Ectodermal cell (in vitro differentiated cells): Measurements from ENCODE around the gene ZNF248. TPM values are rescaled to one million over a fixed set of nuclear protein-coding genes. Genes with fewer than 3 reads are reported as not detected.
A peak's percentile ranks its signal among the peaks of the same experiment; 100 is the strongest.

Experiments used
- H3K27ac ChIP-seq: 2 replicates; pipeline ENCODE4 v1.7.0; 2013; ENCODE audit warnings: mild to moderate bottlenecking, low read depth, low read length; ENCODE audit not compliant: insufficient read depth, poor library complexity, severe bottlenecking
- H3K27me3 ChIP-seq: 2 replicates; pipeline ENCODE4 v1.7.0; 2013; ENCODE audit warnings: mild to moderate bottlenecking, low read length; ENCODE audit not compliant: insufficient read depth, control insufficient read depth, poor library complexity, severe bottlenecking
- H3K36me3 ChIP-seq: one replicate; pipeline ENCODE4 v1.7.0; 2013; ENCODE audit warnings: low read length; ENCODE audit not compliant: control insufficient read depth, insufficient read depth
- H3K4me1 ChIP-seq: one replicate; pipeline ENCODE4 v1.7.0; 2013; ENCODE audit warnings: low read length; ENCODE audit not compliant: control insufficient read depth, insufficient read depth
- H3K4me3 ChIP-seq: 2 replicates; pipeline ENCODE4 v1.7.0; 2013; ENCODE audit warnings: low read depth, low read length, control low read depth; ENCODE audit not compliant: insufficient read depth
- H3K9me3 ChIP-seq: 2 replicates; pipeline ENCODE4 v1.7.0; 2013; ENCODE audit warnings: mild to moderate bottlenecking, low read length, moderate library complexity; ENCODE audit not compliant: control insufficient read depth
- WGBS, 2 experiments: methylation state at CpG; one replicate each; pipeline ENCODE4 v1.1.7; 2013; ENCODE audit warnings: missing lambda C conversion rate in 2 of 2; 5-methylcytosine and 5-hydroxymethylcytosine counted together
- polyA plus RNA-seq, 4 experiments: library from polyadenylated mRNA; stranded (reverse); fragments of 50-300 nt; gene quantifications; one replicate each; pipeline ENCODE4 v1.2.3, GENCODE V29; 2013

ZNF248 gene
- 20.7 TPM for polyA plus RNA-seq (2013, experiment 1 of 4)
- polyA plus RNA-seq (2013, experiment 2 of 4), result 19.8 TPM
- 19.3 TPM for polyA plus RNA-seq (2013, experiment 3 of 4)
- polyA plus RNA-seq (2013, experiment 4 of 4), result 21.4 TPM

GRCh38 chr10:37857287-37858211 lies at the start of gene ZNF248:
TSS of gene ZNF248 (minus strand) at chr10:37857610. CDS start at chr10:37856310, 1,300 bp downstream.
- H3K27ac ChIP-seq, result peak within 1 kb of the TSS; percentile 98
- H3K9me3 ChIP-seq, result no peaks in the 10 kb centered on the region
- WGBS, 2 experiments, result 5 to 8% methylated on average over 81 of the region's 81 CpGs
- H3K4me3 ChIP-seq, result peak within 1 kb of the TSS; percentile 80
- H3K4me1 ChIP-seq, result peaks cover 8% of the 10 kb centered on the region
- no peaks in the 10 kb centered on the region for H3K27me3 ChIP-seq
- H3K36me3 ChIP-seq, result no peaks in the 10 kb centered on the region

GRCh38 chr10:37906382-37906781 lies 49.0 kb upstream of the ZNF248 start:
- 41 to 56% methylated on average over 2 of the region's 2 CpGs for WGBS, 2 experiments
- H3K27ac ChIP-seq, result no peak overlapping the region

GRCh38 chr10:37896436-37896835 lies 39.0 kb upstream of the ZNF248 start:
- Histone ChIP-seq H3K9me3 (no peaks in the 10 kb centered on the region), H3K36me3 (no peaks in the 10 kb centered on the region), H3K4me3 (no peak overlapping the region), H3K27ac (no peak overlapping the region), H3K4me1 (no peaks in the 10 kb centered on the region), H3K27me3 (no peaks in the 10 kb centered on the region)

More at GRCh38 chr10:37906382-37906781, 49.0 kb upstream of the ZNF248 start:
- H3K4me3 ChIP-seq, result no peak overlapping the region
- no peaks in the 10 kb centered on the region for H3K36me3 ChIP-seq
- no peaks in the 10 kb centered on the region for H3K27me3 ChIP-seq
- H3K4me1 ChIP-seq, result no peaks in the 10 kb centered on the region
- H3K9me3 ChIP-seq, result peaks cover 4% of the 10 kb centered on the region

GRCh38 chr10:37895674-37896073 lies 38.3 kb upstream of the ZNF248 start:
- WGBS, 2 experiments, result 90% methylated on average over 1 of the region's 3 CpGs; no CpG with 5 or more reads in 1 of the 2 experiments
- Histone ChIP-seq H3K36me3 (no peaks in the 10 kb centered on the region), H3K27ac (no peak overlapping the region), H3K4me3 (no peak overlapping the region), H3K27me3 (no peaks in the 10 kb centered on the region), H3K4me1 (no peaks in the 10 kb centered on the region), H3K9me3 (no peaks in the 10 kb centered on the region)

- no peaks in the 10 kb centered on the region for H3K4me1 ChIP-seq
- H3K9me3 ChIP-seq, result peaks cover 8% of the 10 kb centered on the region
- no peak overlapping the region for H3K27ac ChIP-seq
- no peaks in the 10 kb centered on the region for H3K36me3 ChIP-seq
- no peaks in the 10 kb centered on the region for H3K27me3 ChIP-seq
- no peak overlapping the region for H3K4me3 ChIP-seq
Measured at GRCh38 chr10:37885850-37886249, 28.4 kb upstream of the ZNF248 start.

GRCh38 chr10:37872955-37873354 lies 15.5 kb upstream of the ZNF248 start:
- H3K27ac ChIP-seq, result no peak overlapping the region
- no peak overlapping the region for H3K4me3 ChIP-seq
- H3K36me3 ChIP-seq, result no peaks in the 10 kb centered on the region
- H3K9me3 ChIP-seq, result peaks cover 8% of the 10 kb centered on the region
- H3K27me3 ChIP-seq, result no peaks in the 10 kb centered on the region
- 76 to 84% methylated on average over 4 of the region's 4 CpGs for WGBS, 2 experiments
- H3K4me1 ChIP-seq, result no peaks in the 10 kb centered on the region

- no peak overlapping the region for H3K27ac ChIP-seq
- no peaks in the 10 kb centered on the region for H3K27me3 ChIP-seq
- H3K36me3 ChIP-seq, result no peaks in the 10 kb centered on the region
- H3K4me3 ChIP-seq, result no peak overlapping the region
- H3K4me1 ChIP-seq, result no peaks in the 10 kb centered on the region
- peaks cover 8% of the 10 kb centered on the region for H3K9me3 ChIP-seq
- 74 to 81% methylated on average over 5 of the region's 5 CpGs for WGBS, 2 experiments
Measured at GRCh38 chr10:37872283-37872682, 14.9 kb upstream of the ZNF248 start.

GRCh38 chr10:37871568-37872251 lies 14.3 kb upstream of the ZNF248 start:
- Histone ChIP-seq H3K36me3 (no peaks in the 10 kb centered on the region), H3K27me3 (no peaks in the 10 kb centered on the region), H3K4me1 (no peaks in the 10 kb centered on the region), H3K4me3 (no peak overlapping the region), H3K27ac (no peak overlapping the region), H3K9me3 (peaks cover 8% of the 10 kb centered on the region)
- 63 to 70% methylated on average over 7 of the region's 7 CpGs for WGBS, 2 experiments

- no peaks in the 10 kb centered on the region for H3K27me3 ChIP-seq
- H3K9me3 ChIP-seq, result peaks cover 6% of the 10 kb centered on the region
- H3K36me3 ChIP-seq, result no peaks in the 10 kb centered on the region
- H3K4me3 ChIP-seq, result no peak overlapping the region
- H3K4me1 ChIP-seq, result no peaks in the 10 kb centered on the region
- WGBS, 2 experiments, result 45 to 48% methylated on average over 2 of the region's 2 CpGs
- no peak overlapping the region for H3K27ac ChIP-seq
Measured at GRCh38 chr10:37871143-37871542, 13.7 kb upstream of the ZNF248 start.

GRCh38 chr10:37868796-37869195 lies 11.4 kb upstream of the ZNF248 start:
- H3K9me3 ChIP-seq, result peaks cover 6% of the 10 kb centered on the region
- H3K36me3 ChIP-seq, result no peaks in the 10 kb centered on the region
- no peak overlapping the region for H3K27ac ChIP-seq
- H3K4me1 ChIP-seq, result no peaks in the 10 kb centered on the region
- no peak overlapping the region for H3K4me3 ChIP-seq
- WGBS, 2 experiments, result 83 to 94% methylated on average over 2 to 3 of the region's 3 CpGs
- H3K27me3 ChIP-seq, result no peaks in the 10 kb centered on the region
